Panc1 (cell line): Measurements from ENCODE around the gene LUZP2. TPM values are rescaled to one million over a fixed set of nuclear protein-coding genes. Genes with fewer than 3 reads are reported as not detected.

ENCODE experiments used
- ATAC-seq: fragments of 200-7000 bp; cut with Tn5 transposase; 2 replicates; pipeline ENCODE4 v1.9.1; 2020; ENCODE audit warnings: mild to moderate bottlenecking, moderate library complexity
- BruUV-seq: library from RNA; stranded (reverse); fragments of 400-500 nt; replicated peaks from 2 replicates; lab custom pipeline; 2021; lab: Mats Ljungman, UMichigan
- CTCF ChIA-PET: fragments of 300-600 bp; sonication (Branson Sonifier 250); formaldehyde crosslinking; loops from one replicate; lab custom pipeline; 2022; ENCODE audit warnings: antibody characterized with exemption; lab: Charles Lee
- POLR2A ChIA-PET: fragments of 300-600 bp; sonication (Branson Sonifier 250); formaldehyde crosslinking; loops from one replicate; lab custom pipeline; 2022; ENCODE audit warnings: antibody characterized with exemption; lab: Charles Lee
- DNase-seq: peaks from one replicate; pipeline ENCODE4 v3.0.0-alpha.2; 2010; ENCODE audit warnings: low read depth, low spot score
- H3K27ac ChIP-seq: 2 replicates; pipeline ENCODE4 v1.5.1; 2011; ENCODE audit warnings: mild to moderate bottlenecking, low read length, inconsistent platforms
- H3K27me3 ChIP-seq: fragments of 200-500 bp; sonication (Bioruptor generic); 2 replicates; pipeline ENCODE4 v1.6.0; 2014; ENCODE audit warnings: low read length, inconsistent platforms; ENCODE audit not compliant: control insufficient read depth, insufficient read depth
- H3K36me3 ChIP-seq: fragments of 200-500 bp; sonication (Bioruptor generic); 2 replicates; pipeline ENCODE4 v1.5.1; 2014; ENCODE audit warnings: inconsistent platforms, mild to moderate bottlenecking, low read length, moderate library complexity; ENCODE audit not compliant: control insufficient read depth, insufficient read depth
- H3K4me1 ChIP-seq: 2 replicates; pipeline ENCODE4 v1.5.1; 2011; ENCODE audit warnings: inconsistent platforms, mild to moderate bottlenecking, low read length, moderate library complexity; ENCODE audit not compliant: control insufficient read depth, insufficient read depth
- H3K4me3 ChIP-seq, 2 experiments: 2 replicates each; pipeline ENCODE4 v1.5.1; 2011 to 2012; ENCODE audit warnings: low read depth in 2 of 2, low read length in 2 of 2, mild to moderate bottlenecking in 2 of 2, inconsistent platforms in 1 of 2, moderate library complexity in 1 of 2
- H3K9me3 ChIP-seq: fragments of 200-500 bp; sonication (Bioruptor generic); 2 replicates; pipeline ENCODE4 v1.5.1; 2014; ENCODE audit warnings: low read depth, mild to moderate bottlenecking, inconsistent platforms, low read length, moderate library complexity; ENCODE audit not compliant: control insufficient read depth, insufficient read depth
- POLR2AphosphoS5 ChIP-seq: IDR thresholded peaks from 2 replicates; pipeline ENCODE4 v1.6.1; 2012; ENCODE audit warnings: mild to moderate bottlenecking, low read depth, low read length, moderate library complexity
- SIN3A ChIP-seq: IDR thresholded peaks from 2 replicates; pipeline ENCODE4 v1.6.1; 2012; ENCODE audit warnings: low read depth, mild to moderate bottlenecking, low read length, moderate library complexity, borderline replicate concordance; ENCODE audit not compliant: insufficient read depth
- TCF7L2 ChIP-seq: IDR thresholded peaks from 2 replicates; pipeline ENCODE4 v1.6.1; 2011; ENCODE audit warnings: mild to moderate bottlenecking, low read depth, low read length, inconsistent platforms
- in situ Hi-C: cut with HindIII; loops from 2 replicates; pipeline ENCODE4 v1.10.0; 2016; ENCODE audit warnings: low sequenced_read_pairs, low pct_unique_long_range_greater_than_20kb
- intact Hi-C: fragments of 100-400 bp; cut with micrococcal nuclease; formaldehyde crosslinking; loops from one replicate; pipeline ENCODE4 v1.10.0; 2022; ENCODE audit not compliant: unreplicated experiment
- total RNA-seq: library from RNA; stranded (reverse); gene quantifications from one replicate; pipeline ENCODE4 v1.2.1, GENCODE V29; 2021; ENCODE audit not compliant: unreplicated experiment
- TF ChIP-seq, protein P1 (sequence below), 2 experiments: IDR thresholded peaks; 2 replicates each; pipeline ENCODE4 v1.6.1; 2011 to 2012; ENCODE audit warnings: low read depth in 2 of 2, control low read depth in 1 of 2, low read length in 1 of 2, mild to moderate bottlenecking in 1 of 2, moderate library complexity in 1 of 2; ENCODE audit not compliant: insufficient read depth in 1 of 2
- TF ChIP-seq, protein P2 (sequence below): fragments of 450-650 bp; IDR thresholded peaks from 2 replicates; pipeline ENCODE4 v1.5.1; 2017; ENCODE audit warnings: mild to moderate bottlenecking

The LUZP2 gene
- total RNA-seq, 1 experiment from 2014 or later, result 0.18 TPM

DNA sequence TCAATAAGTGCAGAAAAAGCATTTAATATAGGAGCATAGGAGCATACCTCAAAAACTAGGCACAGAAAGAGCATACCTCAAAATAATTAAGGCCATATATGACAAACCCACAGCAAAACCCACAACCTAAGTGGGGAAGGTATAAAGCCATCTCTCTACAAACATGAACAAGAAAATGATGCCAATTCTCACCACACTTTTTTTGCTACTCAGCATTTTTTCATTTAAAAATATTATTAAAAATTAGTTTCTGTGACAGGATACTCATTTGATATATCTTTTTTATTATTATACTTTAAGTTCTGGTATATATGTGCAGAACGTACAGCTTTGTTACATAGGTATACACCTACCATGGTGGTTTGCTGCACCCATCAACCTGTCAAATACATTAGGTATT is 352.0 kb downstream of the LUZP2 start:
- in situ Hi-C loops, result no loop called here
- Histone ChIP-seq H3K36me3 (no peaks in the 10 kb centered on the region), H3K4me3 (no peak overlapping the region), H3K4me1 (no peaks in the 10 kb centered on the region), H3K27ac (no peak overlapping the region), H3K27me3 (no peaks in the 10 kb centered on the region), H3K9me3 (no peaks in the 10 kb centered on the region)
- ChIA-PET CTCF (no interaction called here), POLR2A (no interaction called here)
- DNase-seq, result no peak
- ATAC-seq, result no peak
- BruUV-seq, result no TSS peak
- intact Hi-C loops, result no loop called here
- no peak for TF ChIP-seq TCF7L2
- no peak for TF ChIP-seq SIN3A
- no peak for TF ChIP-seq POLR2AphosphoS5

DNA sequence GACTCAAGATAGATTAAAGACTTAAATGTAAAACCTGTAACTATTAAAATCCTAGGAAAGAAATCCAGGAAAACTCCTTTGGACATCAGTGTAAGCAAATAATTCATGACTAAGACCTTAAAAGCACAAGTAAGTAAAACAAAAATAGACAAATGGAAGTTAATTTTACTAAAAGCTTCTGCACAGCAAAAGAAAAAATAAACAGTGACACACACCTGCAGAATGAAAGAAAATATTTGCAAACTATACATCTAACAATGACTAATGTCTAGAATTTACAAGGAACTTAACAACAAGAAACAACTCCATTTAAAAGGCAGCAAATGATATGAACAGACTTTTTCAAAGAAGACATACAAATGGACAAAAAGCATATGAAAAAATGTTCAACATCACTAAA is 359.1 kb downstream of the LUZP2 start:
- ChIA-PET POLR2A (no interaction called here), CTCF (no interaction called here)
- H3K27me3 ChIP-seq, result no peaks in the 10 kb centered on the region
- H3K9me3 ChIP-seq, result no peaks in the 10 kb centered on the region
- H3K36me3 ChIP-seq, result no peaks in the 10 kb centered on the region
- in situ Hi-C loops (no loop called here), intact Hi-C loops (no loop called here)
- no peak for TF ChIP-seq TCF7L2
- TF ChIP-seq, protein P1, sequence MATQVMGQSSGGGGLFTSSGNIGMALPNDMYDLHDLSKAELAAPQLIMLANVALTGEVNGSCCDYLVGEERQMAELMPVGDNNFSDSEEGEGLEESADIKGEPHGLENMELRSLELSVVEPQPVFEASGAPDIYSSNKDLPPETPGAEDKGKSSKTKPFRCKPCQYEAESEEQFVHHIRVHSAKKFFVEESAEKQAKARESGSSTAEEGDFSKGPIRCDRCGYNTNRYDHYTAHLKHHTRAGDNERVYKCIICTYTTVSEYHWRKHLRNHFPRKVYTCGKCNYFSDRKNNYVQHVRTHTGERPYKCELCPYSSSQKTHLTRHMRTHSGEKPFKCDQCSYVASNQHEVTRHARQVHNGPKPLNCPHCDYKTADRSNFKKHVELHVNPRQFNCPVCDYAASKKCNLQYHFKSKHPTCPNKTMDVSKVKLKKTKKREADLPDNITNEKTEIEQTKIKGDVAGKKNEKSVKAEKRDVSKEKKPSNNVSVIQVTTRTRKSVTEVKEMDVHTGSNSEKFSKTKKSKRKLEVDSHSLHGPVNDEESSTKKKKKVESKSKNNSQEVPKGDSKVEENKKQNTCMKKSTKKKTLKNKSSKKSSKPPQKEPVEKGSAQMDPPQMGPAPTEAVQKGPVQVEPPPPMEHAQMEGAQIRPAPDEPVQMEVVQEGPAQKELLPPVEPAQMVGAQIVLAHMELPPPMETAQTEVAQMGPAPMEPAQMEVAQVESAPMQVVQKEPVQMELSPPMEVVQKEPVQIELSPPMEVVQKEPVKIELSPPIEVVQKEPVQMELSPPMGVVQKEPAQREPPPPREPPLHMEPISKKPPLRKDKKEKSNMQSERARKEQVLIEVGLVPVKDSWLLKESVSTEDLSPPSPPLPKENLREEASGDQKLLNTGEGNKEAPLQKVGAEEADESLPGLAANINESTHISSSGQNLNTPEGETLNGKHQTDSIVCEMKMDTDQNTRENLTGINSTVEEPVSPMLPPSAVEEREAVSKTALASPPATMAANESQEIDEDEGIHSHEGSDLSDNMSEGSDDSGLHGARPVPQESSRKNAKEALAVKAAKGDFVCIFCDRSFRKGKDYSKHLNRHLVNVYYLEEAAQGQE (IDR thresholded peaks at IDR 0.05; ENCODE audit: insufficient read depth in 1 of 2, low read depth in 2 of 2, low read length in 1 of 2), result no peak
- TF ChIP-seq, protein P2, sequence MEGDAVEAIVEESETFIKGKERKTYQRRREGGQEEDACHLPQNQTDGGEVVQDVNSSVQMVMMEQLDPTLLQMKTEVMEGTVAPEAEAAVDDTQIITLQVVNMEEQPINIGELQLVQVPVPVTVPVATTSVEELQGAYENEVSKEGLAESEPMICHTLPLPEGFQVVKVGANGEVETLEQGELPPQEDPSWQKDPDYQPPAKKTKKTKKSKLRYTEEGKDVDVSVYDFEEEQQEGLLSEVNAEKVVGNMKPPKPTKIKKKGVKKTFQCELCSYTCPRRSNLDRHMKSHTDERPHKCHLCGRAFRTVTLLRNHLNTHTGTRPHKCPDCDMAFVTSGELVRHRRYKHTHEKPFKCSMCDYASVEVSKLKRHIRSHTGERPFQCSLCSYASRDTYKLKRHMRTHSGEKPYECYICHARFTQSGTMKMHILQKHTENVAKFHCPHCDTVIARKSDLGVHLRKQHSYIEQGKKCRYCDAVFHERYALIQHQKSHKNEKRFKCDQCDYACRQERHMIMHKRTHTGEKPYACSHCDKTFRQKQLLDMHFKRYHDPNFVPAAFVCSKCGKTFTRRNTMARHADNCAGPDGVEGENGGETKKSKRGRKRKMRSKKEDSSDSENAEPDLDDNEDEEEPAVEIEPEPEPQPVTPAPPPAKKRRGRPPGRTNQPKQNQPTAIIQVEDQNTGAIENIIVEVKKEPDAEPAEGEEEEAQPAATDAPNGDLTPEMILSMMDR, result no peak
- TF ChIP-seq SIN3A, result no peak
- no peak for TF ChIP-seq POLR2AphosphoS5
- H3K4me1 ChIP-seq, result no peaks in the 10 kb centered on the region
- no peak overlapping the region for H3K27ac ChIP-seq
- DNase-seq, result no peak
- no peak for ATAC-seq
- BruUV-seq, result no TSS peak
- no peak overlapping the region for H3K4me3 ChIP-seq

DNA sequence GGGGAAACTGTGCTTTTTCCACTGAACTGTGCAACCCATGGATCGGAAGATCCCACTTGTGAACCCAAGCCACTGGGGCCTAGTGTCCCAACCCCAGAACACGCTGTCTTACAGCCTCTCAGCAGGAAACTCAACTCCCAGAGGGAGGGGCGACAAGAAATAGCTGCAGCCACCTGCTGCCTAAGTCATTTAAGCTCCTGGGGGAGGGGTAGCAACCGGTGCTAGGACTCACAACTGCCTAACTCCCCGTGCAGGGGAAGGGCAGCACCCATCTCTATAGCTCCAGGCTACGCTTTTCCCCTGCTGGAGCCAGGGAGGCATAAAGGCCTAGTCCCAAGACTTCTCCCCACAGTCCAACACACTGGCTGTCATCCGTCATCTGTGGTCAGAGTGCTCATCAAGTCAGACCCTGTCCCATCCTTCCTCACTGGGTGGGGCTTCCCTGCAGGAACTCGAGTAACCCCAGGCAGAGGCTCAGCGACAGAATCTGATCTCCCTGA is 363.0 kb downstream of the LUZP2 start:
- no peaks in the 10 kb centered on the region for H3K4me1 ChIP-seq
- intact Hi-C loops (no loop called here), in situ Hi-C loops (no loop called here)
- CTCF ChIA-PET, result no interaction called here
- H3K27me3 ChIP-seq, result no peaks in the 10 kb centered on the region
- POLR2A ChIA-PET, result no interaction called here
- no TSS peak for BruUV-seq
- ATAC-seq (no peak), DNase-seq (no peak)
- H3K27ac ChIP-seq, result no peak overlapping the region
- H3K36me3 ChIP-seq, result no peaks in the 10 kb centered on the region
- TF ChIP-seq, protein P2, result no peak
- no peak for TF ChIP-seq SIN3A
- TF ChIP-seq TCF7L2, result no peak
- H3K9me3 ChIP-seq, result no peaks in the 10 kb centered on the region
- H3K4me3 ChIP-seq, result no peak overlapping the region
